CD4-positive, alpha-beta T cell treated with Interleukin-6 at 100 ng/mL for 8 hours (primary cell): ENCODE measurements around the gene MKI67.
"Not testable (repeated sequence)": the region's sequence is repeated elsewhere in the genome, so short reads cannot be mapped to it uniquely, and the experiment has no call there.

Experiments used
- DNase-seq: peaks from one replicate; pipeline ENCODE4 v3.0.0-alpha.2; 2020; ENCODE audit warnings: mixed read lengths, low spot score

MKI67 gene

DNA sequence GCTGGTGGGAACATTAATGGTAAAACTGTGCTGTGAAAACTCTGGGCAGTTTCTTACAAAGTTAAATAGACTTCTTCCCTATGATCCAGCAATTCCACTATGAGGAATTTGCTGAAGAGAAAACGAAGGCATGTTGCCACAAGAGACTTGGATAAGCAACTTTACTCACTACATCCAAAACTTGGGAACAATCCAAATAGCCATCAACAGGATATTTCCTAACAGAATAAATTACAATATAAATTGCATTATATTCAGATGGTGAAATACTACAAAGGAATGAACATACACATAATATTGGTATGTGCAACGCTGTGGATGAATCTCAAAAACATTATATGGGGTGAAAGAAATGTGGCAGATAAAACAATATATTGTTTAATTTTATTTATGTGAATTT, 21.4 kb upstream of the MKI67 start:
- DNase-seq, result no peak

DNA sequence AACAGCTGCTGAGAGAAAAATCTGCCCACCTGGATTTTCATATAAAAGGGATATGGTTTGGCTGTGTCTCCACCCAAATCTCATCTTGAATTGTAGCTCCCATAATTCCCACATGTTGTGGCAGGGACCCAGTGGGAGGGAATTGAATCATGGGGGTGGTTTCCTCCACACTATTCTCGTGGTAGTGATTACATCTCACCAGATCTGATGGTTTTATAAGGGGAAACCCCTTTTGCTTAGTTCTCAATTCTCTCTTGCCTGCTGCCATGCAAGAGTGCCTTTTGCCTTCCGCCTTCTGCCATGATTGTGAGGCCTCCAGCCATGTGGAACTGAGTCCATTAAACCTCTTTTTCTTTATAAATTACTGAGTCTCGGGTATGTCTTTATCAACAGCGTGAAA, 20.8 kb upstream of the MKI67 start:
- no peak for DNase-seq

DNA sequence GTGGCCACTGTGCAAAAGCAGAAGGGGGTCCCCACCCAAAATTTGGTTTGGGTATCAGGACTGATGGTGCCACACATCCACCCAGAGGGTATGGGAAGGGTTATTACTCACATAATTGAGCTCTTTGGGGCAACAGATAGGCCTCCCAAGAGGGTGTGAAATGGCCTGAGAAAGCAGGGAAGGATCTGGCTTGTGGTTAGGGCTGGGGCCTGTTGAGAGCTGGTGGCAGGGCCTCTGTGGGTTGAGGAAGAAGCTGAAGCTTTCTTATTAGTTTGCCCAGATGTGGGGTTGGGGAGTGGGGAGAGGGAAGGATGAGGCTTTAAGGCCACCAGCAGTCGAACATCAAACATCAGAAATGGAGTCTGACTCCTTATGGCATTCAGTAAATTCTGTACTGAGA, 18.3 kb upstream of the MKI67 start:
- no peak for DNase-seq

DNA sequence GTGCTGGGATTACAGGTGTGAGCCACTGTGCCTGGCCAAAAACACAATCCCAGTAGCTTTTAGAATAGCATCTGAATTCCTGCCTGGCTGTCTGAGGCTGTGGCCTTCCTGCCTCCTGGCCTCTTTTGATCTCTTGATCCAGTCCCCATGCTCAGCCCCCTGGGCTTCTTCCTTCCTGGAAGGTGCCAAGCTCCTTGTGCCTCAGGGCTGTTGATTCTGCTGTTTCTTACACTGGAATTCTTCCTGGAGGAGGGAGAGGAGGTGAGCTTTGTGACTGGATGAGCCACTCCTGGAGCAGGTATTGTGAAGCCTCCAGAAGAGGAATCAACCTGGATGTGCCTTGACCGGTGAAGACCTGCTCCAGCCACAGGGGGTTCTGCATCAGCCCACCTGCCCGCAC, 17.3 kb upstream of the MKI67 start:
- no peak for DNase-seq

DNA sequence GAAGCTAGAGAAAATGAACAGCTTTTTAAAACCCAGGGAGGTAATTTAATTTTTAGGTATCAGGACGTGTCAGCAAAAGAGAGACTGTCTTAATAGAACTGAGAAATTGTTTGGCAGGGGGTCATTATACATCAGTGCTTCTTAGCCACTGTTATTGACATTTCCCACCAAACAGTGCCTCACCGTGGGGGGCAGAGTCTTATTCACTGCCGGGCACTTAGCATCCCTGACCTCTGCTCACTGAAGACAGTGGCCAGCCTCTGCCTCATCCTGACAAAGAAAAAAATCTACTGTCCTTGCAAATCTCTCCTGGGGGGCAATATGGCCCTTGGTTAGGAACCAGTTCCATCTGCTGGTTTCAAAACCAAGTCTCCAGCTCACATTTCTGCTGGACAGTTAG, 14.2 kb upstream of the MKI67 start:
- no peak for DNase-seq

DNA sequence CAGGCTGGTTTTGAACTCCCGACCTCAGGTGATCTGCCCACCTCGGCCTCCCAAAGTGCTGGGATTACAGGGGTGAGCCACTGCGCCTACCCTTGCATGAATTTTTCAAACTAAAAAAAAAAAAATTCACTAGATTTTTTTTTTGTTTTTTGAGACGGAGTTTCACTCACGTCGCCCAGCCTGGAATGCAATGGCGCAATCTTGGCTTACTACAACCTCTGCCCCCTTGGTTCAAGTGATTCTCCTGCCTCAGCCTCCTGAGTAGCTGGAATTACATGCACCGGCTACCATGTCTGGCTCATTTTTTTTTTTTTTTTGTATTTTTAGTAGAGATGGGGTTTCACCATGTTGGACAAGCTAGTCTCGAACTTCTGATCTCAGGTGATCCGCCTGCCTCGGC, 12.2 kb upstream of the MKI67 start:
- DNase-seq, result not testable (repeated sequence)

DNA sequence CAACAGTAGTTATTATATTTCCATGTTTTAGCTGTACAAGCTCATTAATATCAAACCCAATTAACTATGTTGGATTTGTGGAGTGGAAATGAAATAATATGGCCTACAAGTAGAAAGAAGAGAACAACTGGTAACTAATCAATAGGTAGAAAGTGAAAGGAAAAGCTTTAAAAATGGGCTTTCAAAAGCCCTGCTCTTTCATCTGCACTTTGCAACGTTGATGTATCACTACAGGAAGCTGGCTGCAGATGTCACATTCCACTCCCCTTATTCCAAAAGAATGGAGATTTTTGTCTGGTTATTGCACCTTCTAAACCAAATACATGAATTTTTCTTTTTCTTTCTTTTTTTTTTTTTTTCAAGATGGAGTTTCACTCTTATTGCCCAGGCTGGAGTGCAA, 11.7 kb upstream of the MKI67 start:
- no peak for DNase-seq

DNA sequence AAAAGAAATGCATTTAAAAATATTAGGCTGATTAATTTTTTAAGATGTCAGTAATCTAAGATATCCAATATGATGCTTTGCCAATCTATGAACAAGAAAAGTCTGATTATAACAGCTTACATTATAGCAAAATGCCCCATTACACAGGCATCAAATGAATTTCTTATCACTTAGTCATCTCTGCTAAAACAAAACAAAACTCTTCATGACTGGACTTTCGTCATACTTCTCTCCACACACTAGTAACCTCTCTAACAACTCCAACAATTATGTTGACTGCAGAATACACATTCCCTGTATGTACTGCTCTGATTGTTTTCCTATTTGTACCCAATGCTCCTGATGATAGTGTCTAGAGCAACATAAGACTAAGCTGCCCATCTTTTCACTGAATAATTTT, 3.8 kb upstream of the MKI67 start:
- DNase-seq, result no peak

DNA sequence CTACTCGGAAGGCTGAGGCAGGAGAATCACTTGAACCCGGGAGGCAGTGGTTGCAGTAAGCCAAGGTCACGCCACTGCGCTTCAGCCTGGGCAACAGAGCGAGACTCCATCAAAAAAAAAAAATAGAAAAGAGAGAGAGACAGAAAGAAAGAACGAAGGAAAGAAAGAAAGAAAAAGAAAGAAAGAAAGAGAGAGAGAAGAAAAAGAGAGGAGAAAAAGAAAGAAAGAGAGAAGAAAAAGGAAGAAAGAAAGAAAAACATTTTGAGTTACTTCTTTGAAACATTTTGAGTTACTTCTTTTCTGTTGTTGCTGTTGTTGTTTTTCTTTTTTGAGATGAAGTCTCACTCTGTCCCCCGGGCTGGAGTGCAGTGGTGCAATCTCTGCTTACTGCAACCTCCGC, 2.4 kb upstream of the MKI67 start:
- DNase-seq, result no peak

DNA sequence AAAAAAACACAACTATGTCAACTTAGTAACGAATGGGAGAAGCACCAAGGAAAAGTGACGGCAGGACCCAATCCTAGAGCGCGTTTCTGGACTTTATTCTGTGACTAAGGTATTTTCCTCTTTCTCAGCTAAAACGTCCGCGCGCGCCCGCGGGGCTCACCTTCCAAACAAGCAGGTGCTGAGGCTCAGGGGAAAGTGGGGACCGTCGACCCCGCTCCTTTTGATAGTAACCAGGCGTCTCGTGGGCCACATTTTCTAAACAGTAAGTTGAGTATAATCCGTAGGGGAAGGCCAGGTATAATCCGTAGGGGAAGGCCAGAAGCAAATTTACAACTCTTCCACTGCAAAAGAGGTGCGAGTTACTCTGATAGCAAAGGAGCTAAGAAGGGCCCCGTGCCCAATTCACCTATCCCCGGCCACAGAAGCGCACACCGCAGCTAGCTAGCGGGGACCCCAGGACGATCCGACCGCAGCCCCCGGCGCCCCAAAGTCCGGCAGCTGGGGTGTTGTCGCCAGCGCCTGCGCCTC, 743 bp downstream of the MKI67 start:
- DNase-seq, result no peak

DNA sequence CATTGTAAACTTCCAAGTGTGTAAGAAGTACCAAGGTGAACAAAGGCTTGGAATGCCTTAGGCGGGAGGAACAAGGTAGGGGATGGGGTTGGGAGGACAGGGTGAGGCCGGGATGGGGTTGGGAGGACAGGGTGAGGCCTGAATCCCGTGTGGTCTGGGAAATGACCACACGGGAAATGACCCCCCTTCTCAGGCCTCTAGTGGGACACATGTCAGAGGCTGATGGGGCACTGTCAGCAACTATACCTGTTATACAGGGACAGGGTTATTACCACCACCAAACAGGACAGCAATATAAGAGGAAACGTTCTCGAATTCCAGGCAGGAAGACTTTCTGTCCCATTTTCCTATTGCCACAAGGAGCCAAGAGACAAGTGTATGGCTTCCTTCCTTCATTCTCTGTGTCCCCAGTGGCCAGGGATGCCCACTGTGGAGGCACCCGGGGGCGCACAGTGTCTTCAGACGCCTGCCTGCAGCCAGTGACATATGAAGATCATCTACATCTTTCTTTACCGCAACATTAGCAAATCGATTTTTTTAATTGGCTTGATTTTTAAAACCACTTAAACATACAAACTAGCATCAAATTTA, 1.3 kb downstream of the MKI67 start:
- DNase-seq, result no peak

DNA sequence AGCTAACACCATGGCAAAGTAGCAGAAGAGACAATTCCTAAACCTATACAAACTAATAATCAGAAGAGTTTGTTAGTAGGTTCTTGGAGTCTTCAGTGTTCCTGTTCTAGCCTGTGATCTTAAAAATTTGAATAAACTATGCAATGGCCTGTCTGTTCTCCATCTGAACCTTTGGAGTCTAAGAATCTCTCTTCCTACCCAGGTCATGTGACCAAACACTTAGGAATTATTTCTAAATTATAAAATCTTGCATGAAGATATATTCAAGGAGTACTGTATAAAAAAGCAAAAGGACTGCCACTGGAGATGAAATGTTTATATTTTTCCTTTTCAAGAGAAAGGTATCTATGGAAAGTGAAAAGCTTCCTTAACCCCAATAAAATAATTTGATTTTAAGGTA, 2.4 kb downstream of the MKI67 start:
- no peak for DNase-seq

DNA sequence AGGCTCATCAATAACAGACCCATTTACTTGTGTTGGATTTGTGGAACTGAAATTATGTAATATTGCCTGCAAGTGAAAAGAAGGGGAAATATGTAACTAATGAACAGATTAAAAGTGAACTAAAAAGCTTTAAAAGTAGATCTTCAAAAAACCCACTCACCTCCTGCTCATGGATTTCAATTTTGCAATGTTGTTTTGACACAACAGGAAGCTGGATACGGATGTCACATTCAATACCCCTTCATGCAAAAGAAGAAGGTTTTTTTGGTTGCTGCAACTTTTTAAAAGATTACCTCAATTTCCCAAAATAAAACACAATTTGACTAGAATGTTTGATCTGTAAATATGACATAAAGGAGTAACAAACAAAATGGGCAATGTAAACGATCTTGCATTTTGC, 3.3 kb downstream of the MKI67 start:
- no peak for DNase-seq

DNA sequence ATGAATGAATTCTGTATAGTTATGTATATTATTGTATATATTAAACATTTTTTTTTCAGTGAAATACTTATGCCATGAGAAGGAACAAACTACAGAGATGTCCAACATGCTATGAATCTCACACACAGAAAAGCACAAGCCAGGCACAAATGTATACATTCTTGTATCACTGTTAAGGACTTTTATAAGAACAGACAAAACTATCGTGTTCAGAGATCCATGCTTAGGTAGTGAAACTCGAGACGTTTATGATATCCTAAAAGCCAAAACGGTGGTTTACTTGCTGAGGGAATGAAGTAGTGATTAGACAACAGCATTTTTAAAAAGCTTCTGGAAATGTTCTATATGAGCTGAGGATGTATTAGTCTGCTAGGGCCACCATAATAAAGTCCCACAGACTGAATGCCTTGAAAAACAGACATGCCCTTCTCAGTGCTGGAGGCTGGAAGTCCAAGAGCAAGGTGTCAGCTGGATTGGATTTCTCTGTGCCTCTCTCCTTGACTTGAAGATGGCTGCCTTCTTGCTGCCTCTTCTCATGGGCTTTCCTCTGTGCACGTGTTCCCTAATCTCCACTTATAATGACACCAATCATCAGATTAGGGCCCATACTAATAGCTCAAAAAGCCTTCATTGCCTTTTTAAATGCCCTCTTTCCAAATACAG, 4.3 kb downstream of the MKI67 start:
- DNase-seq, result no peak

DNA sequence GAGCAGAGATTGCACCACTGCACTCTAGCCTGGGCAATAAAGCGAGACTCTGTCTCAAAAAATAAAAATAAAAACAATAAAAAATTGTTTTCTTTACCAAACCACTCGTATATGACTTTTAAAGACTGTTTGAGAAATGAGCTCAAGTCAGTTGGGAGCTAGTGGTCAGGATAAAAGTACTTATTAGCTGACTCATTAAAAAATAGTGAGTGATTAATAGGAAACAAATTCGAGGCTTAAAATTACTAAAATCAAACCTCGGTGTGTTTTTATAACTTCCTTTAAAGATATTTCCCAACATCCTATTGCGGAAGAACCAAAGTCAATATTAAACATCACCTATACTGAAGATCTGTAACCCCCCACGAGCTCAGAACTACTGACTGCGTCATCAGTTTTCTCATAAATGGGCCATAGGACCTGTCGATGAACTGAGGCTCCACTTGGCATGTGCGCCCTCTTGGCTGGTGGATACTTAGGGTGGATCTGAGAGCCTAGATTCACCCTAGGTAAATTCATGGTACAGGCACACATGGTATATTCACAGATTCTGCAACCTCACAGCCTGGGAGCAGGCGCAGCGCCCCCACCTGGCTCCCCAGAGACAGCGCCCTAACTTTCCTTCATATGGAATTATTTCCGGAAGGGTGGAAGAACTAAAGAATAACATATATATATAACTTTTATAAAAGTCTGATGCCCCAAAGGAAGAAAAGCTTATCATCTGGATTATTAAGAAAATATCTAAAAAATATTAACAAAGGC, 9.2 kb downstream of the MKI67 start:
- no peak for DNase-seq

DNA sequence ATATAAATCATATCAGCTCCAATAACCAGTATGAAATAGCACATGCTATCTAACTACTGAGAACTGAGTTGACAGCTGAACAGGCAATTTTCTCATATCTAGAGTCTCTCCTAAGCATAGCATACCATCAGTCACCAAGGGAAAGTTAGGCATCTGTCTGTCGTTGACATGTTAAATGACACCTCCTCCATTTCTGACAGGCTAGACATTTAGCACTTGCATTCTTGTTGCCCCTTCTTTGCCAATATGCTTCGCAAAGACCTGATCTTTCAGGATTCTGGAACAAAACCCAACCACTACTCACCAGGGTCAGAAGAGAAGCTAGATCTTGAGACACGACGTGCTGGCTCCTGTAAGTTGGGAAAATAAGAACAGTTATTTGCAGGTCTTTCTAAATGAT, 10.0 kb downstream of the MKI67 start:
- DNase-seq, result no peak

DNA sequence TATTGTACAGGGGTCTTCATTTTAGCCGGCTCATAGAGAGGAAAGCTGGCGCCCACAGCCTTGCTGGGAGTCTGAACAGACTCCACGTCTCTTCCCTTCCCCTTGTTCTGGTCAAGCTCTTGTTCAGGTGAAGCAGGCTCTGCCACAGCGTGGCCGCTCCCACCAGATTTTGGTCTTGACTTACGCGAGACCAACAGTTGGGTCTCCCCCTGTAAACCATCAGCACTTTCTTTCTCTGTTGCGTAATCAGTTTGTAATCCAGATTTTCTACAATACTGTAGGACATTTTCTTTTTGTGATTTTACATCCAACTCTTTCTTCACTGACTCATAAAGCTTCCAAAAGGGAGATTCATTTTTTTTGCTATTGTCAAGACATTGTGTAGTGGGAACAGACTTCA, 10.9 kb downstream of the MKI67 start:
- DNase-seq, result no peak

DNA sequence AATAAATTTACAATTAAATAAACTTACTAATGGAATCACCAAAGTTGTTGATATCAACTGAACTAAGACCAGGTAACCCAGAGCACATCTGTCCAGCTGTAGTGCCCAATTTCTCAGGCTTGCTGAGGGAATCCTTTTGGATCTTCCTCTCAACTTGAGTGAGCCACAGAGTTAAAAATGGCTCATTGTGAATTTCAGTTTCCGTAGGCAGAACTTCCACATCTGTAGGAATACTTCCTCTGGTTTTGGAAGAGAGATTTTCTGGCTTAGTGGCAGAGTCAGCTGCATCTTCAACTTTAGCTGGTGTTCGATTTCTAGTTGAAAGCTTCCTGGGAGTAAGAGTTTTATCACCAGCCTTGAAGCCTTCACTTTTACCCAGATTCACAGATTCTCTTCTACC, 11.3 kb downstream of the MKI67 start:
- no peak for DNase-seq

DNA sequence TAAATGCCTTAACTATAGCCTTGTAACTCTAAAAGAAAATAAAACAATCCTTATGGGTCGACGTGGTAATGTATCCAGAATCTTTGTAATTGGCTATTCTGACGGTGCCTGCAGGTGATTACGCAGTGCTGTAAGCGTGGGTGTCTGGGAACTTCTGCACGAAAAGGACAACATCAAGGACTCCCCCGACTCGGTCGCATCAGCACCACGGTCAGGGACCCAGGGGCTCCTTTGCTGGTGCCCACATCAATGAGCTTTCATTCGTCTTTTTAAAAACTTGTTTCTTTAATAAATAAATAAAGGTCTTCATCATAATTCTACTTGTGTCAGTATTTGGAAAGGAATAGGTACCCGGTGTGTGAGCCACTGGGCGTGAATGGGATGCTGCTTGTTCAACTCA, 13.2 kb downstream of the MKI67 start:
- DNase-seq, result no peak

DNA sequence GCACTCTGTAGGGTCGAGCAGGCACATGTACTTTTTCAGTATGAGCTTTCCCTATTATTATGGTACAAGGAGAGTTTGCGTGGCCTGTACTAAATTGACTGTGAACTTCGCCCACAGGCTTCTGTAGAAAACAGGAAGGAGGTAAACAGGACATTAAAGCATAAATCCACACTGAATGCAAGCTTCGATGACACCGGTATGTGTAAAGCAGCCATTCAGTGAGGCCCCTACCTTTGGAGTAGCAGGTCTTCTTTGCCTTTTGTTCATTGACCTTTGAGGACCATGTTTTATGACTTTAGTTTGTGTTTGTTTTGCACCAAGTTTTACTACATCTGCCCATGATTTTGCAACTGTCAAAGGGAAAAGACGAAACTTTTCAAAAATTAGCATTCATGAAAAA, 14.5 kb downstream of the MKI67 start:
- no peak for DNase-seq

DNA sequence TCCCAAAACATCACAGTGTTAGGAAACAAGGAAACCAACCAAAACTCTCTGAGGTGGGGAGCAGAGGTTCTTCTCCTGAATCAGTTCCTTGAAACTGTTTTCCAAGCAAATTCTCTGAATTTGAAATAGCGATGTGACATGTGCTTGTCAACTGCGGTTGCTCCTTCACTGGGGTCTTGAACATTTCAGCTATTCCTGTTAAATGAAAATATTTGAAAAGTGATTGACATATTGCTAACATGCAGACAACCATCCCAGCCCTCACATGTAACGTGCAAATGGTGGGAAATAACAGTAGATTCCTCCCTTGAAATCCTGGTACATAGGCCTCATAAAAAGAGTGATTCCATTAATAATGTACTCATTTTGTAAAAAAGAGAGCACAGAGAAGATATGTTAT, 15.9 kb downstream of the MKI67 start:
- DNase-seq, result no peak

DNA sequence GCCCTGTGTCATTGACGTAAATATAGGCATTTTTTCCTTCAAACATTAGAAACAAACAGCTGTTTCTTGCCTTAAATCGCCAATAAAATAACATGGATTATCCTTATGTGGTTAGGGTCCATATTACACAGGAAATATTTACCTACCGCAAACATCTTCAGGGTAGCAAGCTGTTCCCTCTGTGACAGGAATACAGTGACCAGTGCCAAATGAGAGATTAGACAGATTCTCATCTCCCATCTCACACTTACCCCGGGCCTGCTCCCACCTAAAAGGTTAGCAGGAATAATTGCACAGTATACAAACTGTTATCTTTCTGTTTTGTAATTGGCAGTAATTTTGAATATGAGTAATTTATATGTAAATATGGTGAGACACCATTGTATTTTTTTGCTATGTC, 16.5 kb downstream of the MKI67 start:
- no peak for DNase-seq

DNA sequence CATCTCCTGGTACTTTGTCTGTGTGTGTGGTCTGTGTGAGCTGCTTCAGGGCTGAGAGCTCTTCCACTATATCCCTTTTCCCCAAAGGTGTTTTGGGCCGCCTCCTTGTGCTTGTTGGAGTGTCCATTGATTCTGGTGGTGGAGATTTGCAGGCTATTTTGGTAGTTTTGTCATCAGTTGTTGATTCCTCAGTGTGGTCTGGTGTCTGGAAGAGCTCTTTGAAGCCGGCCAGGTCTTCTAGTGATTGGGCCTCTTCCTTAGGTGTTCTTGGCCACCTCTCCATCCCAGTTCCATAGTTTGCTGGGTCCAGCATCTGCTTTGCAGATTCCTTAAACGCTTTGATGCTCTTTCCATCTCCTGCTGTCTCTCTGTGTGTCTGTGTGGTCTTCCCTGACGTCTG, 20.8 kb downstream of the MKI67 start:
- no peak for DNase-seq
